ENCODE data around the gene NPY. TPM values are rescaled to one million over a fixed set of nuclear protein-coding genes. Genes with fewer than 3 reads are reported as not detected.

Gene NPY
- total and polyA plus RNA-seq, 3 donors from 2014 or later: 1.6 TPM; not detected in 2

DNA sequence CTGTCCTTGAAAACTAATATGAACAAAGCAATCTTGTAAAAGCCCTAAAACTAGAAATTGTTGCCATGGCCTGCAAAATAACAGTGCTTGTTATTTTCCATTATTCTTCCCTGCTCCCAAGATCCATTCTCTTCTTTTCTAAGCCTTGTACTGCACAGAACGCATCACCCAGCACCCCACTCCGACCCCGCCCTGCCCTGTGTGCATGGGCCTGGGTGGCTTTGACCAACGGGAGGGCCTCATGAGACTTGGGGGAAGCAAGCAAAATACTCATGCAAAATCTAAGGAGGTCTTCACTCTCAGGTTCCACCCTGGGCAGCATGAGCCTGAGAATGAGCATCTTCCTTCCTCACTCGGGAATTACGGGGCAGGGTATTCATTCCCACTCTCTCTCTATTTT, 32.4 kb downstream of the NPY start:
- intact Hi-C loops (cut with DNase I; ENCODE audit: low total_unique reads): no loop called here
- no peak overlapping the region for H3K4me3 ChIP-seq
- no peaks in the 10 kb centered on the region for H3K27me3 ChIP-seq
- no peaks in the 10 kb centered on the region for H3K36me3 ChIP-seq (ENCODE audit: low read depth, missing control alignments)
- TF ChIP-seq POLR2A (IDR thresholded peaks at IDR 0.05): no peak
- TF ChIP-seq, protein P1, sequence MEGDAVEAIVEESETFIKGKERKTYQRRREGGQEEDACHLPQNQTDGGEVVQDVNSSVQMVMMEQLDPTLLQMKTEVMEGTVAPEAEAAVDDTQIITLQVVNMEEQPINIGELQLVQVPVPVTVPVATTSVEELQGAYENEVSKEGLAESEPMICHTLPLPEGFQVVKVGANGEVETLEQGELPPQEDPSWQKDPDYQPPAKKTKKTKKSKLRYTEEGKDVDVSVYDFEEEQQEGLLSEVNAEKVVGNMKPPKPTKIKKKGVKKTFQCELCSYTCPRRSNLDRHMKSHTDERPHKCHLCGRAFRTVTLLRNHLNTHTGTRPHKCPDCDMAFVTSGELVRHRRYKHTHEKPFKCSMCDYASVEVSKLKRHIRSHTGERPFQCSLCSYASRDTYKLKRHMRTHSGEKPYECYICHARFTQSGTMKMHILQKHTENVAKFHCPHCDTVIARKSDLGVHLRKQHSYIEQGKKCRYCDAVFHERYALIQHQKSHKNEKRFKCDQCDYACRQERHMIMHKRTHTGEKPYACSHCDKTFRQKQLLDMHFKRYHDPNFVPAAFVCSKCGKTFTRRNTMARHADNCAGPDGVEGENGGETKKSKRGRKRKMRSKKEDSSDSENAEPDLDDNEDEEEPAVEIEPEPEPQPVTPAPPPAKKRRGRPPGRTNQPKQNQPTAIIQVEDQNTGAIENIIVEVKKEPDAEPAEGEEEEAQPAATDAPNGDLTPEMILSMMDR (IDR thresholded peaks at IDR 0.05): no peak
- H3K9me3 ChIP-seq: no peaks in the 10 kb centered on the region
- no peak overlapping the region for H3K27ac ChIP-seq
- 72 to 76% methylated on average over 6 of the region's 6 CpGs for WGBS, 2 donors
- H3K4me1 ChIP-seq: no peaks in the 10 kb centered on the region
- no peak for DNase-seq

DNA sequence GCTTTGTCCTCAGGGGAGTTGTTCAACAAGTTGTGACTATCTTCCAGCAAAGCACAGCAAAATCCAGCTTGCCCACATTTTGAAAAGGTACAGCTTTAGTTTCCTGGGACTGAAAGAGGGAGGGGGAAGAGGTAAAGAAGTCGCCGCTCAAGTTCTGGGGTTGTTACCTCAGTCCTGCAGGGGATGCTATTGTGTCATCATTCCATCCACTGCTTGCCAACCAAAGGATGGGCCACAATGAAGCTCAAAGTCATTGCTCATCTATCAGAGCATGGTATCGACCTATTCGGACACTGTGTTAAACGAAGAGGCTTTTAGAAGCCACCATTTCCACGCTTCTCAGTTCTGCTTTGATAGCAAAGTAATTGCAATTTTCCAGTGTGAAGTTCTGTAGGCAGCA, 34.3 kb downstream of the NPY start:
- Histone ChIP-seq H3K36me3 (ENCODE audit: low read depth, missing control alignments) (no peaks in the 10 kb centered on the region), H3K27me3 (no peaks in the 10 kb centered on the region), H3K4me3 (no peak overlapping the region), H3K27ac (no peak overlapping the region), H3K4me1 (no peaks in the 10 kb centered on the region), H3K9me3 (no peaks in the 10 kb centered on the region)
- intact Hi-C loops (cut with DNase I; ENCODE audit: low total_unique reads): no loop called here
- WGBS, 2 donors: 74 to 78% methylated on average over 6 of the region's 6 CpGs
- DNase-seq: no peak
- TF ChIP-seq, protein P1 (IDR thresholded peaks at IDR 0.05): no peak
- no peak for TF ChIP-seq POLR2A (IDR thresholded peaks at IDR 0.05)

DNA sequence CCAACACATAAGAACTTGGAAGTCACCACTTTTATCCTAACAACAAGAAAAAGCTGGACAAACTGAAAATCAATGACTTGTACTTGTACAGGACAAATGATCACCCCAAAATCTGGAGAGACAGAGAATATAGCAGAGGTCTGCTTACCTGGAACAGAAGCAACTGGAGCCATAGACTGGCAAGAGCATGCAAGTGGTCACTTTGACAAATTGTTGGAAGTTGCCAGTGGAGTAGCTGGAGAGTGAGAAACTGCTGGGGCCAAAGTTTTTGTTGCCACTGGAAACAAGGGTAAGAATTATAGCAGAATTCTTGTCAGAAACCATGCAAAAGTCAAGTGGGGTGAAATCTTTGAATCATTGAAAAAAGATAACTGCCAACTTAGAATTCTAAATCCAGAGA, 35.2 kb downstream of the NPY start:
- Histone ChIP-seq H3K27me3 (no peaks in the 10 kb centered on the region), H3K4me1 (no peaks in the 10 kb centered on the region), H3K4me3 (no peak overlapping the region), H3K9me3 (no peaks in the 10 kb centered on the region), H3K27ac (no peak overlapping the region), H3K36me3 (ENCODE audit: low read depth, missing control alignments) (no peaks in the 10 kb centered on the region)
- intact Hi-C loops (cut with DNase I; ENCODE audit: low total_unique reads): no loop called here
- no peak for DNase-seq
- TF ChIP-seq POLR2A (IDR thresholded peaks at IDR 0.05): no peak
- TF ChIP-seq, protein P1 (IDR thresholded peaks at IDR 0.05): no peak

DNA sequence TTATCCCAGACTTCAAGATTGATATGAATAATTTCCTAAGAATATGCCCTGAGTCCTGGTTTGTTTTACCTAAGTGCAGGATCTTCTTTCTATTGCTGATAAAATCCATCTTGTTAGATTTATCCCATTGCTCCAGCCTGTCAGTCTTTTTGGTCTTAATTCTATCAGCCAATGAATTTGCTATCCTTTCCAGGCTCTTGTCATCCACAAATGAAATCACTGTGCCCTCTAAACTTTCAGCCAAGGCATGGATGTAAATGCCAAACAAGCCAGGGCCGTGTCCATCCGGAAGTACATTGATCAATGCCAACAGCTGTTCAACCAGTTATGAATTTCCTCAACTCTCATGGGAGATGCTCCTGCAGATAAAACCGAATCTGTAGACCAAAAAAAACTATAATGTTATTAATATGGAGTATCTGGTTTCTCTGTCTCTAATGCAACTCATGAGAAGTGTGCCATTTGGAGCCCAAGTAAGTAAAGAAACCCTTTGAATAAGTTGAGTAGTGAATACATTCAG, 40.0 kb downstream of the NPY start:
- intact Hi-C loops (cut with DNase I; ENCODE audit: low total_unique reads): no loop called here
- H3K4me1 ChIP-seq: no peaks in the 10 kb centered on the region
- no peak overlapping the region for H3K27ac ChIP-seq
- H3K27me3 ChIP-seq: no peaks in the 10 kb centered on the region
- H3K36me3 ChIP-seq (ENCODE audit: low read depth, missing control alignments): no peaks in the 10 kb centered on the region
- no peak overlapping the region for H3K4me3 ChIP-seq
- no peak for TF ChIP-seq POLR2A (IDR thresholded peaks at IDR 0.05)
- TF ChIP-seq, protein P1 (IDR thresholded peaks at IDR 0.05): no peak
- no peak for DNase-seq
- 78 to 82% methylated on average over 3 of the region's 3 CpGs for WGBS, 2 donors
- H3K9me3 ChIP-seq: no peaks in the 10 kb centered on the region

DNA sequence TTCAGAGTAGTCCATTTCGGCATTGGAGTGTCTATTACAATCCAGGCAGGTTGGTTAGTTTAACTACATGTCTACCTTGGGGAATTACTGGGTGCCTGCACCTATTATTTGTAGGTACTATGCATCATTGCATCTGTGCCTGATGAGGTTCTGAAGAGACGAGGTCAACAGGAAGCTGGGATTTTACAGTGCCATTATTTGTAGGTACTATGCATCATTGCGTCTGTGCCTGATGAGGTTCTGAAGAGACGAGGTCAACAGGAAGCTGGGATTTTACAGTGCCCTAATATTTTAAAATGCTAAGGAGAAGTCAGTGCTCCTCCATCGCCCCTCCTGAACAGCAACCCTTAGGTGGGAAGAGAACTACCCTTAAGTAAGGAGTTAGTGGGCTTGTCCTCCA, 41.7 kb downstream of the NPY start:
- intact Hi-C loops (cut with DNase I; ENCODE audit: low total_unique reads): no loop called here
- Histone ChIP-seq H3K4me1 (no peaks in the 10 kb centered on the region), H3K27me3 (no peaks in the 10 kb centered on the region), H3K36me3 (ENCODE audit: low read depth, missing control alignments) (no peaks in the 10 kb centered on the region), H3K4me3 (no peak overlapping the region), H3K27ac (no peak overlapping the region), H3K9me3 (no peaks in the 10 kb centered on the region)
- DNase-seq: no peak
- TF ChIP-seq POLR2A (IDR thresholded peaks at IDR 0.05): no peak
- 85 to 91% methylated on average over 5 of the region's 5 CpGs for WGBS, 2 donors
